ENCODE data around the gene NCBP1. TPM values are rescaled to one million over a fixed set of nuclear protein-coding genes. Genes with fewer than 3 reads are reported as not detected.

The NCBP1 gene
- total and polyA plus RNA-seq, 2 experiments from 2014 or later: 22.6 to 33.0 TPM

DNA sequence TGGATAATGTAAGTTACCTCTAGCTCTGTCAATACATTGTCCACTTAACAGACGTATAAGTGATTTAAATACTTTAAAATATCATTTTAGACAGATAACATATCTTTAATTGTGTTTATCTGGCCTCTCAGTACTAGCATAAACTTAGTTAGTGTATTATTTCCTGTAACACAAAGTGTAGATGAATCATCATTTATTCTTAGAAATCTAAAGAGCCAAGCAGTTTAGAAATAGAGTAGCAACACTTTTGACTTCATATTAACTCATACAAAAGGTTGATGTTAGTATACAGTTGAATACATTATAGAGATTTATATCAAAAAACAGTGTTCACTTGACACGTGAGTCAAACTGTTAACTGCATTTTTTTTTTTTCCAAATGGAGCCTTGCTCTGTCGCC, 18.0 kb downstream of the NCBP1 start:
- WGBS (ENCODE audit: low lambda C conversion rate, missing lambda C conversion rate): 93% methylated on average over 3 of the region's 3 CpGs
- DNase-seq (ENCODE audit: low spot score): no peak
- H3K79me2 ChIP-seq: peaks cover 4% of the 10 kb centered on the region
- TF ChIP-seq EZH2phosphoT487 (IDR thresholded peaks at IDR 0.05; ENCODE audit: low read depth, severe bottlenecking, unreplicated experiment): no peak
- TF ChIP-seq CTCF (IDR thresholded peaks at IDR 0.05; ENCODE audit: poor library complexity): no peak
- no peak for TF ChIP-seq EZH2 (IDR thresholded peaks at IDR 0.05; ENCODE audit: borderline replicate concordance)
- no peak overlapping the region for H3K4me2 ChIP-seq
- H3K4me1 ChIP-seq (ENCODE audit: insufficient read depth): no peaks in the 10 kb centered on the region
- peaks cover 10% of the 10 kb centered on the region for H3K36me3 ChIP-seq (replicated peaks; ENCODE audit: insufficient read depth, low read depth)
- no peaks in the 10 kb centered on the region for H3K9me3 ChIP-seq (ENCODE audit: low read depth)
- H3K27ac ChIP-seq: no peak overlapping the region
- no peaks in the 10 kb centered on the region for H3K27me3 ChIP-seq
- H4K20me1 ChIP-seq (ENCODE audit: insufficient read depth, poor library complexity, severe bottlenecking): no peaks in the 10 kb centered on the region
- no peaks in the 10 kb centered on the region for H3K9me2 ChIP-seq (replicated peaks; ENCODE audit: insufficient read depth)
- H3K4me3 ChIP-seq: no peak overlapping the region
- no peak overlapping the region for H2AFZ ChIP-seq

DNA sequence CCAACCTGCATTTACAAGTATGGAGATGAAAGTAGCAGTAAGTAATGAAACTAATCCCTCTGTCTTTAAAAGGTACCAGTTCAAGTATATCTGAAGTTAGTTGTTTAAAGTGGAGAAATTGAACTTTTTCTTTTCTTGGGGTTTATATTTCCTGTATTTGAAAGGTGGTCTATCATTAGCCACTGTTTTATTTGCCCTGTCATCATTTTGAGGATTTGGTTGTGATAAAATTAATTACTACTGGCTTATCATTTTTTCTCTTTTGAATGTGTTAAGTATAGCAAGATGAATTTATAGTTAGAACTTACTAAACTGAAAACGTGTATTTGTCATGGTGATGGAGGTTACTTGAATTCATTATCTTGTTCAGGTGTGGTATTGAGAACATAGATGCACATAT, 25.1 kb downstream of the NCBP1 start:
- Histone ChIP-seq H3K4me3 (no peak overlapping the region), H3K79me2 (no peaks in the 10 kb centered on the region), H2AFZ (no peak overlapping the region), H4K20me1 (ENCODE audit: insufficient read depth, poor library complexity, severe bottlenecking) (no peaks in the 10 kb centered on the region), H3K36me3 (replicated peaks; ENCODE audit: insufficient read depth, low read depth) (no peaks in the 10 kb centered on the region), H3K9me2 (replicated peaks; ENCODE audit: insufficient read depth) (no peaks in the 10 kb centered on the region), H3K4me1 (ENCODE audit: insufficient read depth) (no peaks in the 10 kb centered on the region), H3K27me3 (no peaks in the 10 kb centered on the region), H3K27ac (no peak overlapping the region), H3K9me3 (ENCODE audit: low read depth) (no peaks in the 10 kb centered on the region), H3K4me2 (no peak overlapping the region)
- WGBS (ENCODE audit: low lambda C conversion rate, missing lambda C conversion rate): 82% methylated on average over 1 of the region's 1 CpG
- TF ChIP-seq EZH2phosphoT487 (IDR thresholded peaks at IDR 0.05; ENCODE audit: low read depth, severe bottlenecking, unreplicated experiment) (no peak), EZH2 (IDR thresholded peaks at IDR 0.05; ENCODE audit: borderline replicate concordance) (no peak), CTCF (IDR thresholded peaks at IDR 0.05; ENCODE audit: poor library complexity) (no peak)
- no peak for DNase-seq (ENCODE audit: low spot score)

DNA sequence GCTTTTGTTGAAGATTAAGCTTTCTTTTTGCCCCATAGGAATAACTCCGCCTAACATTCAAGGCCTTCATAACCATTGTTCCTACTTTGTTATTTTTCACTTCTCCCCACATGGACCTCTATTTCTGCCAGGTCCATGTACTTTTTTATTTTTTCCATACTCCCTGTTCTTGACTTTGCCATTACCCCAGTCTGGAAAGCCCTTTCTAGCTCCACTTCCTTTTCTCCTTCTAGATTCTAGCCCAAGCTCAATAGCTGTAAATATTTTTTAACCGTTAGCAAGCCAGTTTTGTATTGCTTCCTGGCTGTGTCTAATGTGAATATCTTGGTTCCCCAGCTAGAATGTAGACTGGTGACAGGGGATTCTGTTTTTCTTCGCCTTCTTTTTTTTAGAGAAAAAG, 26.1 kb downstream of the NCBP1 start:
- no peaks in the 10 kb centered on the region for H3K79me2 ChIP-seq
- no peak overlapping the region for H3K4me2 ChIP-seq
- no peaks in the 10 kb centered on the region for H4K20me1 ChIP-seq (ENCODE audit: insufficient read depth, poor library complexity, severe bottlenecking)
- no peak overlapping the region for H3K4me3 ChIP-seq
- no peaks in the 10 kb centered on the region for H3K27me3 ChIP-seq
- H3K27ac ChIP-seq: no peak overlapping the region
- H2AFZ ChIP-seq: no peak overlapping the region
- no peaks in the 10 kb centered on the region for H3K9me2 ChIP-seq (replicated peaks; ENCODE audit: insufficient read depth)
- H3K9me3 ChIP-seq (ENCODE audit: low read depth): no peaks in the 10 kb centered on the region
- H3K4me1 ChIP-seq (ENCODE audit: insufficient read depth): no peaks in the 10 kb centered on the region
- DNase-seq (ENCODE audit: low spot score): no peak
- H3K36me3 ChIP-seq (replicated peaks; ENCODE audit: insufficient read depth, low read depth): no peaks in the 10 kb centered on the region
- TF ChIP-seq EZH2 (IDR thresholded peaks at IDR 0.05; ENCODE audit: borderline replicate concordance): no peak
- TF ChIP-seq EZH2phosphoT487 (IDR thresholded peaks at IDR 0.05; ENCODE audit: low read depth, severe bottlenecking, unreplicated experiment): no peak
- TF ChIP-seq CTCF (IDR thresholded peaks at IDR 0.05; ENCODE audit: poor library complexity): no peak
- WGBS (ENCODE audit: low lambda C conversion rate, missing lambda C conversion rate): 97% methylated on average over 3 of the region's 3 CpGs

DNA sequence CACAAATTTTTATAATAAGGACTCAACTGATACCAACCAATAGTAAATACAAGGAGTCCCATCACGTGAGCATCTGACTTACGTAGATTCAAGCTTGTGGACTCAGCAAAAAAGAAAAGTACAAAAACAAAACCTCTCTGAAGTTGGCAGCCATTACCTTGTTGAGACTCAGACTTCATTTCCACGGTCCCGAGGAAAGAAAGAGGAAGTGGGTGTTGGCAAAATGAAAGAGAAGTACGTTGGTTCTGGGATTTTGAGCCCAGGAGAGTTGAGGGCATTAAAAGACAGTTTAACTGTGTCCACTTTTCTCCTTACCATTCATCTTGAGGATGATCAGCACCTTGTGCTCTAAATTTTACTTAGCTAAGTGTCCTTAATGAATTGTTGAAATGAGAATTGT, 26.7 kb downstream of the NCBP1 start:
- TF ChIP-seq EZH2phosphoT487 (IDR thresholded peaks at IDR 0.05; ENCODE audit: low read depth, severe bottlenecking, unreplicated experiment) (no peak), CTCF (IDR thresholded peaks at IDR 0.05; ENCODE audit: poor library complexity) (no peak), EZH2 (IDR thresholded peaks at IDR 0.05; ENCODE audit: borderline replicate concordance) (no peak)
- no peaks in the 10 kb centered on the region for H3K9me3 ChIP-seq (ENCODE audit: low read depth)
- H2AFZ ChIP-seq: no peak overlapping the region
- no peaks in the 10 kb centered on the region for H3K27me3 ChIP-seq
- H3K36me3 ChIP-seq (replicated peaks; ENCODE audit: insufficient read depth, low read depth): no peaks in the 10 kb centered on the region
- H3K4me2 ChIP-seq: no peak overlapping the region
- no peaks in the 10 kb centered on the region for H4K20me1 ChIP-seq (ENCODE audit: insufficient read depth, poor library complexity, severe bottlenecking)
- WGBS (ENCODE audit: low lambda C conversion rate, missing lambda C conversion rate): 94% methylated on average over 5 of the region's 5 CpGs
- no peak overlapping the region for H3K27ac ChIP-seq
- no peaks in the 10 kb centered on the region for H3K9me2 ChIP-seq (replicated peaks; ENCODE audit: insufficient read depth)
- no peaks in the 10 kb centered on the region for H3K4me1 ChIP-seq (ENCODE audit: insufficient read depth)
- DNase-seq (ENCODE audit: low spot score): no peak
- H3K4me3 ChIP-seq: no peak overlapping the region
- no peaks in the 10 kb centered on the region for H3K79me2 ChIP-seq

Data from hepatocyte (in vitro differentiated cells).